Esophagus squamous epithelium (tissue), 5 donors: ENCODE results near the gene GPR146. TPM values are rescaled to one million over a fixed set of nuclear protein-coding genes. Genes with fewer than 3 reads are reported as not detected.

ENCODE experiments used
- DNase-seq: peaks from one replicate; lab custom pipeline; 2025; lab: John Stamatoyannopoulos, UW
- H3K27ac ChIP-seq, 4 donors: fragments of 200-600 bp; sonication (generic); one replicate each; pipeline ENCODE4 v1.5.1; 2016 to 2019; ENCODE audit warnings: mild to moderate bottlenecking in 1 of 4
- H3K27me3 ChIP-seq, 4 donors: fragments of 200-600 bp; sonication (generic); 1 replicate in 3 of 4; 2 replicates in 1 of 4; pipeline versions ENCODE4 v1.5.1 to v1.6.0; 2017 to 2021; ENCODE audit warnings: antibody characterized with exemption in 1 of 4
- H3K36me3 ChIP-seq, 3 donors: fragments of 200-600 bp; sonication (generic); one replicate each; pipeline ENCODE4 v1.5.1; 2016 to 2019
- H3K4me1 ChIP-seq, 3 donors: fragments of 200-600 bp; sonication (generic); one replicate each; pipeline ENCODE4 v1.5.1; 2017 to 2019
- H3K4me3 ChIP-seq, 4 donors: fragments of 200-600 bp; sonication (generic); 1 replicate in 3 of 4; 2 replicates in 1 of 4; pipeline ENCODE4 v1.5.1; 2016 to 2019; ENCODE audit warnings: mild to moderate bottlenecking in 2 of 4, moderate library complexity in 1 of 4
- H3K9me3 ChIP-seq, 3 donors: fragments of 200-600 bp; sonication (generic); one replicate each; pipeline ENCODE4 v1.5.1; 2016 to 2019
- POLR2A ChIP-seq, 4 donors: fragments of 450-650 bp; IDR thresholded peaks; one replicate each; pipeline ENCODE4 v1.6.1; 2017; ENCODE audit warnings: antibody characterized with exemption in 4 of 4, mild to moderate bottlenecking in 4 of 4, moderate library complexity in 3 of 4
- WGBS, 2 donors: methylation state at CpG; one replicate each; pipeline ENCODE4 v1.1.5; 2018; 5-methylcytosine and 5-hydroxymethylcytosine counted together
- intact Hi-C: fragments of 100-400 bp; cut with DNase I; formaldehyde crosslinking; loops from one replicate; pipeline ENCODE4 v1.15.0; 2022
- total RNA-seq, 4 donors: library from RNA; depleted of rRNA; stranded (reverse); fragments of >200 nt; gene quantifications; one replicate each; pipeline ENCODE4 v1.1.0, GENCODE V29; 2016
- TF ChIP-seq, protein P1 (sequence below), 6 experiments: fragments of 450-650 bp in 4 of 6; fragments of 200-600 bp in 2 of 6; sonication (generic) in 2 of 6; IDR thresholded peaks; one replicate each; pipeline ENCODE4 v1.5.1; 2016 to 2019; ENCODE audit warnings: antibody characterized with exemption in 6 of 6, mild to moderate bottlenecking in 4 of 6, moderate library complexity in 4 of 6
- donor health status: DM: yes; HTN: yes; CAD: no.

Gene GPR146
- total RNA-seq, 4 donors from 2014 or later, result 1.1 to 12.8 (median 3.5) TPM

DNA sequence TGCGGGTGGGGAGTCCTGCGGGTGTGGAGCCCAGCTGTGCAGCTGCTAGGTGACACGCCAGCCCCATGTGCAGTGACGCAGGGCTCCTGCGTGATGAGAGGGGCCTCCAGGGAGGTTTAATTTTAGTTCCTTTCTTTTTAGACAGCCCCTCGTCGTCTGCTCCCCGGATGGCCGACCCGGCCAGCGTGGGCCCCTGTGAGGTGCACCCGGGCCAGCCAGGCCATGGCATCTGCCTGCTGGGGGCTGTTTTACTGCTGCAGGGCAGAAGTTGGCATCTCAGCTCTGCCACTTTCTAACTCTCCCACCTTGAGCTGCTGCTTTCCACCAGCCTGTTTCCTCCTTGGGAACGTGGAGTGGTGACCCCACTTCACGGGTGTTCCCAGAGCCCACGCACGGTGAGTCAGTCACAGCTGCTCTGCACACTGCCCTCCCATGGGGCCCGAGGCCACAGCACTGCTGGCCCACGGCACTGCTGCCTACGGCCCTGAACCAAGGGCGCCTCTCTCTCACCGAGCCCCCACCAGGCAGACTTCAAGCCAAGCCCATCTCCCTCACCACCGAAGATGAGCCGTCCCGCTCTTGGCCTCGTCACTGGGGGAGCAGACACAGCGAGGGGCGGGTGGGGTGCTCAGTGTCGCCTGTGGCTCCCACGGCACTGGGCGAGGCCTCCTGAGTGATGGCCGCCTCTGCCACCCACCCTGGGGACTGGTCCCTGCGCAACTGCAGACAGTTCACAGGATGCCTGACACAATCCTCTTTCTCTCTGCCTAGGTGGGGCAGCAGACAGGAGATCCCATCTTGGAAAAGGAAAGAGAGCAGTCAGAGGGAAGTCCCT lies 40.1 kb upstream of the GPR146 start:
- 86% methylated on average over 2 of the region's 32 CpGs; no CpG with 5 or more reads in 1 of the 2 donors for WGBS, 2 donors
- no peaks in the 10 kb centered on the region for H3K4me1 ChIP-seq
- no peak overlapping the region for H3K27ac ChIP-seq
- DNase-seq, result no peak
- intact Hi-C loops, result no loop called here
- TF ChIP-seq, protein P1, sequence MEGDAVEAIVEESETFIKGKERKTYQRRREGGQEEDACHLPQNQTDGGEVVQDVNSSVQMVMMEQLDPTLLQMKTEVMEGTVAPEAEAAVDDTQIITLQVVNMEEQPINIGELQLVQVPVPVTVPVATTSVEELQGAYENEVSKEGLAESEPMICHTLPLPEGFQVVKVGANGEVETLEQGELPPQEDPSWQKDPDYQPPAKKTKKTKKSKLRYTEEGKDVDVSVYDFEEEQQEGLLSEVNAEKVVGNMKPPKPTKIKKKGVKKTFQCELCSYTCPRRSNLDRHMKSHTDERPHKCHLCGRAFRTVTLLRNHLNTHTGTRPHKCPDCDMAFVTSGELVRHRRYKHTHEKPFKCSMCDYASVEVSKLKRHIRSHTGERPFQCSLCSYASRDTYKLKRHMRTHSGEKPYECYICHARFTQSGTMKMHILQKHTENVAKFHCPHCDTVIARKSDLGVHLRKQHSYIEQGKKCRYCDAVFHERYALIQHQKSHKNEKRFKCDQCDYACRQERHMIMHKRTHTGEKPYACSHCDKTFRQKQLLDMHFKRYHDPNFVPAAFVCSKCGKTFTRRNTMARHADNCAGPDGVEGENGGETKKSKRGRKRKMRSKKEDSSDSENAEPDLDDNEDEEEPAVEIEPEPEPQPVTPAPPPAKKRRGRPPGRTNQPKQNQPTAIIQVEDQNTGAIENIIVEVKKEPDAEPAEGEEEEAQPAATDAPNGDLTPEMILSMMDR (IDR thresholded peaks at IDR 0.05), result no peak
- TF ChIP-seq POLR2A (IDR thresholded peaks at IDR 0.05), result no peak
- H3K36me3 ChIP-seq, result peaks cover 0 to 61% (median 3%) of the 10 kb centered on the region in 3 donors
- H3K27me3 ChIP-seq, result no peaks in the 10 kb centered on the region
- no peak overlapping the region for H3K4me3 ChIP-seq
- no peaks in the 10 kb centered on the region for H3K9me3 ChIP-seq

DNA sequence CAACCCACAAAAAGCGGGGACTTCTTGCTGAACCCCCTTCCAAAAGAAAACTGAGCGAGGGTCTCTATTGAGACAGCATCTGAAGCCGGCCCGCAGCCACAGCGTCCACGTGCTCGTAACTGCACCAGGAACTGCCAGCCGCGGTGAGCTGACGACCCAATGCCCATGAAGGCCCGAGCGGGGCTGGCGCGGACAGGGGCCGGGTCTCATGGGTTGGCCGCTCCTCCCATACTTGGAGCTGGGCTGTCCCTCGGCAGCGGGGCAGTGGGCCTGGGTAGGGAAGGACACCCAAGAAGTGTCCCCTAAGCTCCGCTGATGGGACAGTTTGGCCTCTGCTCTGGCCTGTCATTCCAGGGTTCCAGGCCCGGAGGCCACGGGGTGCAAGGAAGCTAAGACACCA lies 39.0 kb upstream of the GPR146 start:
- Histone ChIP-seq H3K27ac (no peak overlapping the region), H3K27me3 (no peaks in the 10 kb centered on the region), H3K4me1 (no peaks in the 10 kb centered on the region), H3K36me3 (peaks cover 0 to 59% (median 0%) of the 10 kb centered on the region in 3 donors), H3K4me3 (no peak overlapping the region), H3K9me3 (no peaks in the 10 kb centered on the region)
- intact Hi-C loops, result no loop called here
- WGBS, 2 donors, result 87 to 92% methylated on average over 3 to 9 of the region's 21 CpGs
- TF ChIP-seq, protein P1 (IDR thresholded peaks at IDR 0.05), result no peak
- DNase-seq, result no peak

DNA sequence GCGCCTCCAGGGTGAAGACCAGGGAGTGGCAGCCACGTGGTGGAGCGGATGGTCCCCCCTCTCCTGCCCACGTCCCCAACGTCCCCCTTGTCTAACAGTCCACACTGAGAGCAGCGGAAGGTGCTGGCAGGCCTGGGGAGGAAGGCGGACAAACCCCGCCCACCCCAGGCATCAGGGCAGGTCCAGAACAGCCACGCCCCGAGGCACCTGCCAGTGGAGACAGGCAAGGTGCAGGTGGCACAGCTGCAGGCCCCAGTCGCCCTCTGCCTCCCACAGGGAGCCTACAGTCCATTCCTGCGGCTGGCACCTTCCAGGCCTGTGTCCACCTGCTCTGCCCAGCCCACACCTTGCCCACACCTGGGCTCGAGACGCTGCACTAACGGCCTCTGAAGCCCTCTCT lies 36.4 kb upstream of the GPR146 start:
- WGBS, 2 donors, result 48 to 69% methylated on average over 3 to 10 of the region's 15 CpGs
- H3K36me3 ChIP-seq, result peaks cover 0 to 54% (median 0%) of the 10 kb centered on the region in 3 donors
- peaks cover 4 to 18% (median 5%) of the 10 kb centered on the region in 3 donors for H3K4me1 ChIP-seq
- H3K27ac ChIP-seq, result no peak overlapping the region
- H3K9me3 ChIP-seq, result no peaks in the 10 kb centered on the region
- no peak for DNase-seq
- intact Hi-C loops, result no loop called here
- TF ChIP-seq POLR2A (IDR thresholded peaks at IDR 0.05), result no peak
- TF ChIP-seq, protein P1 (IDR thresholded peaks at IDR 0.05), result no peak
- no peak overlapping the region for H3K4me3 ChIP-seq
- no peaks in the 10 kb centered on the region for H3K27me3 ChIP-seq

DNA sequence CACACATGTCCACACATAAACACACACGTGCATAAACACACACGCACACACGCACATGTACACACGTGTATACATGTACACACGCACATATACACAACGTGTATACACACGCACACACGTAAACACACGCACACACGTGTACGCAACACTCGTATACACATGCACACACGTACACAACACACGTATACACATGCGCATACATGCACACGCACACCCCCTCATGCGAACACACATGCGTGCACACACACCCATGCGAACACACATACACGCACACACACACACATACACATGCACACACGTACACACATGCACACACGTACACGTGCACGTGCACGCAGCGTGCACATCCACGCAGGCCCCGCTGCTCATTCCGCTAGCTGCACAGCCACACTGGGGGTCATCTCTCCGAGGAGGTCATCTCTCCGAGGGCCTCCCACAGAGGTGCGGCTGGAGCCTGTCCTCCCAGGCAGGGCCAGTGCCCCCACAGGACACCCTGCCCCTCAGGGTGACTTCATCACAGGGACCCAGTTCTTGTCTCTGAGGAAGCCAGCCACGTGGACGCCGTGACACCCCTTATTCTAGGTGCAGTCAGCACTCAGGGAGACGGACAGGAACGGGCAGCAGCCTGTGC lies 35.5 kb upstream of the GPR146 start:
- peaks cover 5 to 27% (median 8%) of the 10 kb centered on the region in 3 donors for H3K4me1 ChIP-seq

More for the DNA sequence above, 35.5 kb upstream of the GPR146 start:
- H3K36me3 ChIP-seq, result peaks cover 0 to 52% (median 0%) of the 10 kb centered on the region in 3 donors
- DNase-seq, result no peak
- H3K27me3 ChIP-seq, result no peaks in the 10 kb centered on the region
- no peaks in the 10 kb centered on the region for H3K9me3 ChIP-seq
- H3K27ac ChIP-seq, result no peak overlapping the region
- 91 to 95% methylated on average over 27 to 35 of the region's 37 CpGs for WGBS, 2 donors
- intact Hi-C loops, result no loop called here
- no peak overlapping the region for H3K4me3 ChIP-seq
- TF ChIP-seq POLR2A (IDR thresholded peaks at IDR 0.05), result no peak
- TF ChIP-seq, protein P1 (IDR thresholded peaks at IDR 0.05), result no peak
